Erythroblast (primary cell): ENCODE measurements around the gene CEP295NL.

Experiments used
- GATA1 ChIP-seq: IDR thresholded peaks from 2 replicates; pipeline ENCODE4 v1.6.1; 2011; ENCODE audit warnings: low read depth, mild to moderate bottlenecking, control low read depth, low read length, moderate library complexity
- POLR2A ChIP-seq: IDR thresholded peaks from 2 replicates; pipeline ENCODE4 v1.6.1; 2011; ENCODE audit warnings: mild to moderate bottlenecking, low read length

- TF ChIP-seq POLR2A (no peak), GATA1 (no peak)
Observed at GRCh38 chr17:78888941-78889518, 14.0 kb downstream of the CEP295NL start.
